H4 (cell line): Measurements from ENCODE around the gene SMAD5. TPM values are rescaled to one million over a fixed set of nuclear protein-coding genes. Genes with fewer than 3 reads are reported as not detected.

ENCODE experiments used
- DNase-seq: peaks from one replicate; pipeline ENCODE4 v3.0.0-alpha.2; 2015; ENCODE audit warnings: low spot score
- total RNA-seq: library from RNA; depleted of rRNA; stranded (reverse); fragments of >200 nt; shearing (Covaris generic); gene quantifications from 2 replicates; pipeline ENCODE4 v1.2.3, GENCODE V29; 2014; rRNA removed

Gene SMAD5
- total RNA-seq, 1 experiment from 2014 or later = 40.0 TPM

- no peak for DNase-seq
These were observed 90.1 kb downstream of the SMAD5 start for GRCh38 chr5:136222580-136223235.

GRCh38 chr5:136225796-136226195 is 93.2 kb downstream of the SMAD5 start:
- DNase-seq = no peak

- DNase-seq = no peak
These were observed 93.8 kb downstream of the SMAD5 start for GRCh38 chr5:136226401-136226800.

- DNase-seq = no peak
These were observed 95.6 kb downstream of the SMAD5 start for GRCh38 chr5:136228136-136228757.

GRCh38 chr5:136230176-136230575 is 97.5 kb downstream of the SMAD5 start:
- no peak for DNase-seq

GRCh38 chr5:136232316-136232715 is 99.7 kb downstream of the SMAD5 start:
- DNase-seq = no peak

Other genes with a start within 250 kb of the SMAD5 start
- not detected in 2 replicates for gene IL9, start 237.0 kb upstream of the SMAD5 start, total RNA-seq
- not detected in 2 replicates for gene LECT2, start 177.9 kb upstream of the SMAD5 start, total RNA-seq
- 2,353 and 2,468 TPM in 2 replicates for gene TGFBI, start 103.9 kb upstream of the SMAD5 start, total RNA-seq
- gene SMIM32, start 60.3 kb downstream of the SMAD5 start, total RNA-seq = not detected in 2 replicates
- gene TRPC7, start 232.7 kb downstream of the SMAD5 start, total RNA-seq = not detected in 2 replicates